Stimulated activated CD8-positive, alpha-beta memory T cell treated with anti-CD3 and anti-CD28 coated beads, Interleukin-15, amount 100 ng/mL, for 4 hours (primary cell): Measurements from ENCODE around the gene FITM1.

ENCODE experiments used
- DNase-seq, 2 donors: peaks; one replicate each; pipeline ENCODE4 v3.0.0-alpha.2; 2020; ENCODE audit warnings: low read depth in 2 of 2

Gene FITM1

GRCh38 chr14:24139272-24139934 is 8.9 kb downstream of the FITM1 start:
- DNase-seq = no peak

GRCh38 chr14:24141097-24141880 is 10.8 kb downstream of the FITM1 start, which contains the start of gene EMC9:
Gene EMC9, minus strand, starts transcription at chr14:24141591. Its CDS starts 287 bp downstream, at chr14:24141304.
- DNase-seq = peak; percentile 97 to 99

- DNase-seq = no peak
Observed at GRCh38 chr14:24143511-24143910, 13.1 kb downstream of the FITM1 start.

DNA sequence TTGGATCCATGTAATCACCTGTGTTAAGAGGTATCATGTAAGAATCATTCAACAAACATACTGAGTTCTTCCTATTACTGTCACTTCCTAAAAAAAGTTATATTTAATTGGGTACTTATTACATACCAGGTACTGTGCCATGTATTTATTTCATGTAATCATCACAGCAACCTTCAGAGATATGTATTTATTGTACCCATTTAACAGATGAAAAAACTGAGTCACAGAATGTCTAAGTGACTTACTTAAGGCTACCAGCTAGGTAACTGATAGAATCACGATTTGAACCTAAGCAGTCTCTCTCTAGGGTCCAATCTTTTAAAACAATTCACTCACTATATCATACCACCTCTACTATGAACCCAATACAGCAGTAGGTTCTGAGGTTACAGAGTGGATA is 14.0 kb downstream of the FITM1 start:
- no peak for DNase-seq

- DNase-seq = no peak
Observed at GRCh38 chr14:24145219-24145618, 14.8 kb downstream of the FITM1 start.

GRCh38 chr14:24145690-24146452 is 15.4 kb downstream of the FITM1 start:
- no peak for DNase-seq

- peak; percentile 68 to 69 for DNase-seq
Observed at GRCh38 chr14:24146453-24146977, 16.1 kb downstream of the FITM1 start, which contains the start of gene PSME2. Gene PSME2, minus strand, starts transcription at chr14:24146610. Its CDS starts 29 bp downstream, at chr14:24146581.

DNA sequence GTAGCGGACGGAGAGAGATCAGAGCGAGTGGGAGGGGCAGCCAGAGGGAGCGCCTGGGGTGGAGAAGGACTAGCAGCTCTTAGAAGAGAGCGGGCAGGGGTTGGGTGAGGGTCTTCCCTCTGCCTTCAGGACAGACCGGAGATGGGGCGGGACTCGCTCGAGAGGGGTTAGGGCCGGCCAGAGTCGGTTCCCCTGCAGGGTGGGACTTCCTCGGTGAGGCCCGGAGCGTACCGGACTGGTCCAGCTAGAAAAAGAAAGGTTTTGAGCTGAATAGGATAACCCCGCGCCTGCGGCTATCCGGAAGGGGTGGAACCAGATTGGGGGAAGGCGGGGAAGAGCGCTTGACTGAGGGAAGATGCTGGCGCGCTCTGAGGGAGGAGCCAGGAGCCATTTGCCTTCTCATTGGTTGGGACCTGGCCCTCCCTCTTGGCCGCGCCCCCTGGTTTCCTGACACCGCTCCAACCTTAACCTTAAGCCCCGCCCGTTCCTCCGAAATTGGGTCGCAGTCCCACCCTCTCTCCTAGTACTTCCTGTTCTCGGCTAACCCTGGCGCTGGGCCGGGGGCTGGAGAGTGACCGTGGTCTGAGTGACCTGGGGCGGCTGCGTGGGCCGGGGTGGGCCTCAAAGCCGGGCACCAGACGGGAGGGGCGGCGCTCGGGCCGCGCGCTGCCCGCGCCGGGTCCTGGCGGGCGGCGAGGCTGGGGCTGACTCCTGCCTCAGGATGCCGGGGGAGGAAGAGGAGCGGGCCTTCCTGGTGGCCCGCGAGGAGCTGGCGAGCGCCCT is 16.7 kb downstream of the FITM1 start, which contains the start of gene RNF31:
RNF31 (plus strand) TSS at position 521 of the 783 bp plus-strand sequence; CDS start at position 722, 201 bp downstream.
- DNase-seq = peak; percentile 92 to 97

DNA sequence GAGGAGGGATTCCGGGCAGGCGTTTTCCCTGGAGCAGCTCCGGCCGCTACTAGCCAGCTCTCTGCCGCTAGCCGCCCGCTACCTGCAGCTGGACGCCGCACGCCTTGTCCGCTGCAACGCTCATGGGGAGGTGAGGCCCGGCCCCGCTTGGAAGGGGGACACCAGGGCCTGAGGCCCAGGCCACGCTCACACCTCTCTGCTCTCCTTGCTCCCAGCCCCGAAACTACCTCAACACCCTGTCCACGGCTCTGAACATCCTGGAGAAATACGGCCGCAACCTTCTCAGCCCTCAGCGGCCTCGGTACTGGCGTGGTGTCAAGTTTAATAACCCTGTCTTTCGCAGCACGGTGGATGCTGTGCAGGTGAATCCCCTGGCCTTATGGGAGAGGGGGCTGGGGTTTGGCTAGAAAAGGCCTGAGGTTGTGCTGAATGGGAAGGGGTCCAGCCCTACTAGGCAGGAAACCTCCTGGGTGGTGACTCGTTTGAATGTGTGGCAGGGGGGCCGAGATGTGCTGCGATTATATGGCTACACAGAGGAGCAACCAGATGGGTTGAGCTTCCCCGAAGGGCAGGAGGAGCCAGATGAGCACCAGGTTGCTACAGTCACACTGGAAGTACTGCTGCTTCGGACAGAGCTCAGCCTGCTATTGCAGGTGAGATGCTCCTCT is 17.4 kb downstream of the FITM1 start:
- DNase-seq = no peak

GRCh38 chr14:24149302-24149969 is 19.0 kb downstream of the FITM1 start:
- no peak for DNase-seq

DNA sequence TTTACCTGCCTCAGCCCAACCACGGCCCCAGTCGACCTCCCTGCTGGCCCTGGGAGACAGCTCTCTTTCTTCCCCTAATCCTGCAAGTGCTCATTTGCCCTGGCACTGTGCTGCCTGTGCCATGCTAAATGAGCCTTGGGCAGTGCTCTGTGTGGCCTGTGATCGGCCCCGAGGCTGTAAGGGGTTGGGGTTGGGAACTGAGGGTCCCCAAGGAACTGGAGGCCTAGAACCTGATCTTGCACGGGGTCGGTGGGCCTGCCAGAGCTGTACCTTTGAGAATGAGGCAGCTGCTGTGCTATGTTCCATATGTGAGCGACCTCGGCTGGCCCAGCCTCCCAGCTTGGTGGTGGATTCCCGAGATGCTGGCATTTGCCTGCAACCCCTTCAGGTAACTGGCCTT is 19.6 kb downstream of the FITM1 start:
- DNase-seq = no peak

DNA sequence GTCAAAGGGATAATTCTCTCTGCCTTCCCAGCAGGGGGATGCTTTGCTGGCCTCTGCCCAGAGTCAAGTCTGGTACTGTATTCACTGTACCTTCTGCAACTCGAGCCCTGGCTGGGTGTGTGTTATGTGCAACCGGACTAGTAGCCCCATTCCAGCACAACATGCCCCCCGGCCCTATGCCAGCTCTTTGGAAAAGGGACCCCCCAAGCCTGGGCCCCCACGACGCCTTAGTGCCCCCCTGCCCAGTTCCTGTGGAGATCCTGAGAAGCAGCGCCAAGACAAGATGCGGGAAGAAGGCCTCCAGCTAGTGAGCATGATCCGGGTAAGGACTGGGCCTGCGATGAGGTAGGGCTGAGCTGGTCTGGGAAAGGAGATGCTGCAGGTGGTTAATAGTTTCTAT is 20.1 kb downstream of the FITM1 start:
- DNase-seq = no peak

DNA sequence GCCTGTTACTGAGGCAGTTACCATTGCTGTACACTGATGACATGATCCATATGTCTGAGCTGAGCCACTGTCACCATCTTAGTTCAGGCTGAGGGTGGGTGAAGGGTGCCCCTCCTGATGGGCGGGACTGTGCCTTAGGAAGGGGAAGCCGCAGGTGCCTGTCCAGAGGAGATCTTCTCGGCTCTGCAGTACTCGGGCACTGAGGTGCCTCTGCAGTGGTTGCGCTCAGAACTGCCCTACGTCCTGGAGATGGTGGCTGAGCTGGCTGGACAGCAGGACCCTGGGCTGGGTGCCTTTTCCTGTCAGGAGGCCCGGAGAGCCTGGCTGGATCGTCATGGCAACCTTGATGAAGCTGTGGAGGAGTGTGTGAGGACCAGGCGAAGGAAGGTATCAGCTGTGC is 20.5 kb downstream of the FITM1 start:
- DNase-seq = no peak

DNA sequence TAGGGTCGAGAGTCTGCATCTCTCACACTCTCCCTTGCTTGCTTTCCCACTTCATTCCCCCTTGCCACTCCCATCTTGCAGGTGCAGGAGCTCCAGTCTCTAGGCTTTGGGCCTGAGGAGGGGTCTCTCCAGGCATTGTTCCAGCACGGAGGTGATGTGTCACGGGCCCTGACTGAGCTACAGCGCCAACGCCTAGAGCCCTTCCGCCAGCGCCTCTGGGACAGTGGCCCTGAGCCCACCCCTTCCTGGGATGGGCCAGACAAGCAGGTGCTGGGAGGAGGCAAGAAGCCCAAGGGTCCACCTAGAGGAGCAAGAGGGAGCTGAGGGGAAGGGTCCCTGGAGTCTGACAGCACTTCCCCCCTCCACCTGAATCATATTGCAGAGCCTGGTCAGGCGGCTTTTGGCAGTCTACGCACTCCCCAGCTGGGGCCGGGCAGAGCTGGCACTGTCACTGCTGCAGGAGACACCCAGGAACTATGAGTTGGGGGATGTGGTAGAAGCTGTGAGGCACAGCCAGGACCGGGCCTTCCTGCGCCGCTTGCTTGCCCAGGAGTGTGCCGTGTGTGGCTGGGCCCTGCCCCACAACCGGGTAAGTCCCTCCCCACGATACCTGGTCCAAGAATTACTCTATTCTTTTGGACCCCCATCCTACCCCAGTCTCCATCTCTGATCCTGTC is 21.1 kb downstream of the FITM1 start:
- no peak for DNase-seq

- DNase-seq = no peak
Observed at GRCh38 chr14:24155100-24155499, 24.6 kb downstream of the FITM1 start.

DNA sequence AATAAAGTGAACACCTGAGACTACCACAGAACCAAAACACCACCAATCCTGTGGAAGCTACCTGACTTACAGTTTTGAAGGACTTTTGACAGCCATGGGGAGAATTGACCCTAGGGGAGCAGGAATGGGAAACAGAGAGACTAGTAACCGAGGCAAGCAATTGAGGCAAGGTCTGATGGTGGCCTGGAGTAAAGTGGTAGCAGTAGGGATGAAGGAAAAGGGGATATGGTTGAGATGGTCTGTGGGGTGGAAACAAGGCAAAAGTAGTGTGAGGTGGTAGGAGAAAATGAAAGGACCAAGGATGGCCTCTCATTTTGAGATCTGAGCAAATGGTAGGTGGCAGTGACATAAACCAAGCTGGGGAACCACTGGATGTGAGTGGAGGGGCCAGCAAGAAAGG is 26.4 kb downstream of the FITM1 start:
- DNase-seq = no peak

DNA sequence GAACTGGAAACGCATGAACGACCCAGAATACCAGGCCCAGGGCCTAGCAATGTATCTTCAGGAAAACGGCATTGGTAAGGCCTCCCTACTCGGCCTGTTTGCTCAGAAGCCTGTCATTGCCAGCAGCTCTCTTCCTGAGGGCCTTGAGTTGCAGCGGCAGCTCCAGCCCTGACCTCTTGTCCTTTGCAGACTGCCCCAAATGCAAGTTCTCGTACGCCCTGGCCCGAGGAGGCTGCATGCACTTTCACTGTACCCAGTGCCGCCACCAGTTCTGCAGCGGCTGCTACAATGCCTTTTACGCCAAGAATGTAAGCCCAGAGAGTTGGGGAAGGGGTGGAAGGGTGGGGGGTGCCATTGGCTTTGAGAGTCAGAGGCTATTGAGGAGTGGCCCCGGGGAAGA is 26.9 kb downstream of the FITM1 start:
- no peak for DNase-seq

DNA sequence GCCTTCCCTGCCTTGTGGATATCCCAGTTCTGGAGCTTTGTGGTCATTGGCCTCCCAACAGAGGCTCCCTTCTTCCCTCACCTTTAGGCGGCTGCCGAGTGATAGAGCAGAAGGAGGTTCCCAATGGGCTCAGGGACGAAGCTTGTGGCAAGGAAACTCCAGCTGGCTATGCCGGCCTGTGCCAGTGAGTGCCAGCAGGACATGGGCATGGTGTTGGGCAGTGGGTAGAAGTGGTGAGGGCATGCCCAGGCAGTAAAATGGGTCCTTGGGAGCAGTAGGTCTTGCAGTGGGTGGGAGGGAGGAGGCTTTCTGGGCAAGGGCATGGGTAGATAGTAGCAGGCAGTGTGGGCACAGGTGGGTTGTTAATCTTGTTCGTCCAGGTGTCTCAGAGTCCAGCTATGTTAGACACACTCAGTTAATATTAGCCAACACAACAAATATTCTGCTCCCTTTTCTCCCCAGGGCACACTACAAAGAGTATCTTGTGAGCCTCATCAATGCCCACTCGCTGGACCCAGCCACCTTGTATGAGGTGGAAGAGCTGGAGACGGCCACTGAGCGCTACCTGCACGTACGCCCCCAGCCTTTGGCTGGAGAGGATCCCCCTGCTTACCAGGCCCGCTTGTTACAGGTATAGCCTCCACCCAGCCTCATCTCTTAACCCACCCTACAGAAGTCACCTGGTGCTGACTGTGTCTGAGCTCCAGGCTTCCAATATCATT is 29.5 kb downstream of the FITM1 start:
- DNase-seq = no peak

GRCh38 chr14:24160499-24160849 is 30.0 kb downstream of the FITM1 start:
- no peak for DNase-seq
